Activated CD8-positive, alpha-beta memory T cell treated with anti-CD3 and anti-CD28 coated beads for 4 hours (primary cell): ENCODE results near the gene FAM43B.
"Not testable (repeated sequence)": the region's sequence is repeated elsewhere in the genome, so short reads cannot be mapped to it uniquely, and the experiment has no call there.

Experiments used
- DNase-seq, 2 donors: peaks; one replicate each; pipeline ENCODE4 v3.0.0-alpha.2; 2020; ENCODE audit warnings: low read depth in 2 of 2

Gene FAM43B

GRCh38 chr1:20551945-20552727 is at the start of gene FAM43B:
Gene FAM43B, plus strand, starts transcription at chr1:20552573. Its CDS starts 401 bp downstream, at chr1:20552974.
- no peak for DNase-seq

GRCh38 chr1:20505488-20505887 is 46.9 kb upstream of the FAM43B start:
- no peak for DNase-seq

- DNase-seq = no peak
These were observed 45.2 kb upstream of the FAM43B start for GRCh38 chr1:20507248-20507563.

- DNase-seq = peak; percentile 87 to 91
These were observed 44.6 kb upstream of the FAM43B start, which contains the start of gene MUL1 for GRCh38 chr1:20507564-20508410. Gene MUL1, minus strand, starts transcription at chr1:20508151. Its CDS starts 127 bp downstream, at chr1:20508024.

- no peak for DNase-seq
These were observed 44.0 kb upstream of the FAM43B start for GRCh38 chr1:20508411-20508771.

GRCh38 chr1:20511518-20512428 is 40.6 kb upstream of the FAM43B start:
- DNase-seq = no peak

- not testable (repeated sequence) for DNase-seq
These were observed 32.6 kb upstream of the FAM43B start for GRCh38 chr1:20519609-20520262.

- peak; percentile 36 to 40 for DNase-seq
These were observed 30.2 kb upstream of the FAM43B start for GRCh38 chr1:20521960-20522861.

- no peak for DNase-seq
These were observed 26.1 kb upstream of the FAM43B start for GRCh38 chr1:20526267-20526666.

- DNase-seq = no peak
These were observed 24.2 kb upstream of the FAM43B start for GRCh38 chr1:20528221-20528620.

- DNase-seq = no peak
These were observed 22.1 kb upstream of the FAM43B start for GRCh38 chr1:20530306-20530705.

- no peak for DNase-seq
These were observed 21.5 kb upstream of the FAM43B start for GRCh38 chr1:20530901-20531300.

GRCh38 chr1:20533635-20534034 is 18.7 kb upstream of the FAM43B start:
- DNase-seq = no peak

- DNase-seq = no peak
These were observed 17.5 kb upstream of the FAM43B start for GRCh38 chr1:20534659-20535417.

GRCh38 chr1:20538227-20538626 is 14.1 kb upstream of the FAM43B start:
- no peak for DNase-seq

GRCh38 chr1:20538760-20539551 is 13.4 kb upstream of the FAM43B start:
- DNase-seq = no peak

- DNase-seq = no peak
These were observed 12.1 kb upstream of the FAM43B start for GRCh38 chr1:20540281-20540680.

GRCh38 chr1:20546637-20547036 is 5.7 kb upstream of the FAM43B start:
- no peak for DNase-seq

- no peak for DNase-seq
These were observed 1.2 kb upstream of the FAM43B start for GRCh38 chr1:20551161-20551560.
